Effector CD8-positive, alpha-beta T cell (primary cell): ENCODE data around the gene ATP13A4.

Source experiments
- DNase-seq: peaks from one replicate; lab custom pipeline; 2025; lab: John Stamatoyannopoulos, UW

ATP13A4 gene

GRCh38 chr3:193403307-193403706 is 151.4 kb downstream of the ATP13A4 start:
- DNase-seq = no peak

- no peak for DNase-seq
These were observed 154.4 kb downstream of the ATP13A4 start for GRCh38 chr3:193400304-193400703.

GRCh38 chr3:193396451-193397244 is 158.0 kb downstream of the ATP13A4 start:
- no peak for DNase-seq

- no peak for DNase-seq
These were observed 162.8 kb downstream of the ATP13A4 start for GRCh38 chr3:193391902-193392301.

GRCh38 chr3:193389335-193389734 is 165.4 kb downstream of the ATP13A4 start:
- DNase-seq = no peak

- DNase-seq = no peak
These were observed 166.3 kb downstream of the ATP13A4 start for GRCh38 chr3:193388361-193388760.

GRCh38 chr3:193387596-193387995 is 167.1 kb downstream of the ATP13A4 start:
- no peak for DNase-seq

- DNase-seq = no peak
These were observed 176.0 kb downstream of the ATP13A4 start, which contains the start of gene ATP13A5 for GRCh38 chr3:193378706-193379105. TSS of gene ATP13A5 (minus strand) at chr3:193378753. CDS start at chr3:193378725, 28 bp downstream.

GRCh38 chr3:193377591-193377990 is 177.1 kb downstream of the ATP13A4 start:
- DNase-seq = no peak

- no peak for DNase-seq
These were observed 179.1 kb downstream of the ATP13A4 start for GRCh38 chr3:193375614-193376013.

- DNase-seq = no peak
These were observed 181.9 kb downstream of the ATP13A4 start for GRCh38 chr3:193372783-193373182.

GRCh38 chr3:193367868-193368267 is 186.8 kb downstream of the ATP13A4 start:
- DNase-seq = no peak

- DNase-seq = no peak
These were observed 197.4 kb downstream of the ATP13A4 start for GRCh38 chr3:193357291-193357690.

- no peak for DNase-seq
These were observed 200.3 kb downstream of the ATP13A4 start for GRCh38 chr3:193354423-193354822.
